K562 (cell line): ENCODE data around the gene TTLL8. TPM values are rescaled to one million over a fixed set of nuclear protein-coding genes. Genes with fewer than 3 reads are reported as not detected.
A peak's percentile ranks its signal among the peaks of the same experiment; 100 is the strongest.

ENCODE experiments used
- ATAC-seq: fragments of 200-7000 bp; cut with Tn5 transposase; 3 replicates; pipeline ENCODE4 v1.9.1; 2020; ENCODE audit warnings: moderate library complexity
- BruUV-seq: library from RNA; stranded (reverse); fragments of 400-500 nt; replicated peaks from 2 replicates; lab custom pipeline; 2021; lab: Mats Ljungman, UMichigan
- CTCF ChIA-PET: fragments of 300-600 bp; formaldehyde crosslinking; extraction: SDS; loops from one replicate; lab custom pipeline; 2021; ENCODE audit warnings: low intra/inter-chr PET ratio; lab: Yijun Ruan, JAX
- POLR2A ChIA-PET: fragments of 300-600, 350-650 bp; sonication (Branson Sonifier 250); formaldehyde crosslinking; extraction: SDS; loops from one replicate; lab custom pipeline; 2021; ENCODE audit warnings: antibody characterized with exemption, inconsistent platforms; lab: Yijun Ruan, JAX
- DNase-seq, 4 experiments: peaks; one replicate each; pipeline versions ENCODE4 v3.0.0 to v3.0.0-alpha.2; 2011 to 2018; ENCODE audit warnings: low spot score in 3 of 4, mixed read lengths in 3 of 4; ENCODE audit errors: extremely low read depth in 1 of 4
- FAIRE-seq: peaks from 2 replicates; lab custom pipeline; 2011; peaks lifted over from hg19 to GRCh38; lab: Jason Lieb, UNC
- H2AFZ ChIP-seq: 2 replicates; pipeline ENCODE4 v1.6.0; 2011; ENCODE audit warnings: low read depth, low read length, control low read depth, inconsistent platforms
- H3K27ac ChIP-seq: fragments of 200-600 bp; 3 replicates; pipeline ENCODE4 v1.8.0; 2011; ENCODE audit warnings: low read depth, mild to moderate bottlenecking, control low read depth, inconsistent platforms, low read length, moderate library complexity, mixed read lengths; ENCODE audit errors: extremely low read depth
- H3K27me3 ChIP-seq, 2 experiments: fragments of 300-600 bp in 1 of 2; 2 replicates in 1 of 2; 3 replicates in 1 of 2; pipeline versions ENCODE4 v1.6.0 to v1.8.0; 2011; ENCODE audit warnings: inconsistent platforms in 2 of 2, low read length in 2 of 2, mild to moderate bottlenecking in 1 of 2, mixed read lengths in 1 of 2, moderate library complexity in 1 of 2; ENCODE audit not compliant: control insufficient read depth in 2 of 2, insufficient read depth in 2 of 2
- H3K36me3 ChIP-seq: fragments of 300-600 bp; 3 replicates; pipeline ENCODE4 v1.8.0; 2011; ENCODE audit warnings: mild to moderate bottlenecking, low read length, inconsistent platforms; ENCODE audit not compliant: control insufficient read depth, insufficient read depth
- H3K4me1 ChIP-seq, 2 experiments: fragments of 200-600 bp in 1 of 2; replicated peaks in 1 of 2; 2 replicates in 1 of 2; 3 replicates in 1 of 2; pipeline versions ENCODE4 v1.5.1 to v1.8.0; 2011; ENCODE audit warnings: inconsistent platforms in 2 of 2, low read length in 2 of 2, mild to moderate bottlenecking in 1 of 2, mixed read lengths in 1 of 2, moderate library complexity in 1 of 2; ENCODE audit not compliant: control insufficient read depth in 2 of 2, insufficient read depth in 2 of 2
- H3K4me2 ChIP-seq: 2 replicates; pipeline ENCODE4 v1.6.1; 2011; ENCODE audit warnings: low read length, control low read depth, inconsistent platforms, mixed read lengths; ENCODE audit not compliant: insufficient read depth
- H3K4me3 ChIP-seq: fragments of 200-600 bp; sonication (generic), shearing (Covaris generic); 2 replicates; pipeline ENCODE4 v1.5.1; 2016; ENCODE audit warnings: control low read depth, inconsistent platforms
- H3K79me2 ChIP-seq: fragments of 200-600 bp; 3 replicates; pipeline ENCODE4 v1.8.0; 2011; ENCODE audit warnings: low read length, inconsistent platforms; ENCODE audit not compliant: control insufficient read depth, insufficient read depth
- H3K9ac ChIP-seq, 2 experiments: 2 replicates each; pipeline versions ENCODE4 v1.6.0 to v1.6.1; 2011; ENCODE audit warnings: low read depth in 2 of 2, low read length in 2 of 2, control low read depth in 1 of 2, inconsistent platforms in 1 of 2, mild to moderate bottlenecking in 1 of 2, mixed read lengths in 1 of 2; ENCODE audit not compliant: insufficient read depth in 1 of 2
- H3K9me1 ChIP-seq: one replicate; pipeline ENCODE4 v1.6.0; 2011; ENCODE audit warnings: inconsistent platforms, mild to moderate bottlenecking, low read length, moderate library complexity; ENCODE audit not compliant: control insufficient read depth, insufficient read depth
- H3K9me3 ChIP-seq: replicated peaks from 2 replicates; pipeline ENCODE4 v1.5.1; 2011; ENCODE audit warnings: low read depth, low read length, inconsistent platforms; ENCODE audit not compliant: control insufficient read depth, insufficient read depth
- H4K20me1 ChIP-seq: replicated peaks from 2 replicates; pipeline ENCODE4 v1.6.1; 2011; ENCODE audit warnings: low read length, inconsistent platforms, mixed read lengths; ENCODE audit not compliant: control insufficient read depth, insufficient read depth
- BHLHE40 ChIP-seq: IDR thresholded peaks from 2 replicates; pipeline ENCODE4 v1.6.1; 2011; ENCODE audit warnings: low read length, improper control_type of control experiment
- POLR3G ChIP-seq: IDR thresholded peaks from 2 replicates; pipeline ENCODE4 v1.6.1; 2011; ENCODE audit not compliant: insufficient read length, insufficient replicate concordance; ENCODE audit errors: extremely low read depth
- RBBP5 ChIP-seq: fragments of 200-600 bp; sonication (generic); IDR thresholded peaks from 2 replicates; pipeline ENCODE4 v1.6.1; 2012; ENCODE audit warnings: borderline replicate concordance, mild to moderate bottlenecking, low read length, control low read depth, inconsistent platforms; ENCODE audit not compliant: insufficient read depth, poor library complexity, severe bottlenecking
- THRAP3 ChIP-seq: fragments of 450-650 bp; IDR thresholded peaks from 2 replicates; pipeline ENCODE4 v1.6.1; 2016; ENCODE audit warnings: mild to moderate bottlenecking, inconsistent platforms, borderline replicate concordance
- TRIM24 ChIP-seq, 2 experiments: fragments of 450-650 bp; IDR thresholded peaks; 2 replicates each; pipeline ENCODE4 v1.6.1; 2016
- ZC3H8 ChIP-seq: fragments of 450-650 bp; IDR thresholded peaks from 2 replicates; pipeline ENCODE4 v1.6.1; 2017
- ZNF253 ChIP-seq: fragments of 250-450 bp; sonication (Bioruptor Pico); conservative IDR thresholded peaks from 2 replicates; pipeline ENCODE4 v1.6.1; 2021; ENCODE audit warnings: mild to moderate bottlenecking
- WGBS: fragments of 100-300 bp; shearing (Covaris generic); methylation state at CpG from one replicate; pipeline ENCODE4 v1.1.6; 2016; ENCODE audit warnings: low coverage, mixed read lengths; ENCODE audit not compliant: insufficient coverage; ENCODE audit errors: missing lambda C conversion rate; 5-methylcytosine and 5-hydroxymethylcytosine counted together
- in situ Hi-C: fragments of 300-500 bp; cut with MboI; formaldehyde crosslinking; loops from 4 replicates; pipeline ENCODE4 v1.15.0; 2018; ENCODE audit warnings: inconsistent platforms, mixed read lengths
- intact Hi-C: fragments of 100-400 bp; cut with micrococcal nuclease; formaldehyde crosslinking; loops from 2 replicates; pipeline ENCODE4 v1.14.2; 2022
- polyA plus RNA-seq, 8 experiments: library from polyadenylated mRNA; depleted of rRNA in 4 of 8; stranded (reverse) in 5 of 8; unstranded in 3 of 8; fragments of >200 nt; fragmentation: Nextera tagmentation in 2 of 8; fragmentation: Illumina TruSeq in 1 of 8; extraction: Ambion mirVana in 2 of 8; extraction: Trizol in 1 of 8; gene quantifications; 2 replicates each; pipeline versions ENCODE4 v1.2.1 to v1.2.3, GENCODE V29; 2011 to 2014; ENCODE audit warnings: inconsistent platforms in 1 of 8, missing spikeins in 1 of 8
- total RNA-seq, 7 experiments: library from RNA; depleted of rRNA in 6 of 7; stranded (reverse); fragments of >200 nt in 6 of 7; fragmentation: Illumina TruSeq in 2 of 7; extraction: Trizol in 2 of 7; gene quantifications; 2 replicates each; pipeline versions ENCODE4 v1.2.1 to v1.2.3, GENCODE V29; 2011 to 2021; ENCODE audit warnings: low replicate concordance in 1 of 7
- TF ChIP-seq, protein P1 (sequence below): fragments of 250-450 bp; sonication (Bioruptor Pico); IDR thresholded peaks from 2 replicates; pipeline ENCODE4 v1.8.0; 2021; ENCODE audit warnings: mild to moderate bottlenecking, moderate library complexity
- TF ChIP-seq, protein P2 (sequence below): fragments of 250-450 bp; sonication (Bioruptor Pico); IDR thresholded peaks from 2 replicates; pipeline ENCODE4 v1.5.0; 2021
- TF ChIP-seq, protein P3 (sequence below), 2 experiments: fragments of 450-650 bp; IDR thresholded peaks; 2 replicates each; pipeline ENCODE4 v1.6.1; 2016

TTLL8 gene
- total and polyA plus RNA-seq, 9 of the 15 experiments (the other 6 are each of a cell fraction or from before 2014, with no cell fraction given), result not detected

DNA sequence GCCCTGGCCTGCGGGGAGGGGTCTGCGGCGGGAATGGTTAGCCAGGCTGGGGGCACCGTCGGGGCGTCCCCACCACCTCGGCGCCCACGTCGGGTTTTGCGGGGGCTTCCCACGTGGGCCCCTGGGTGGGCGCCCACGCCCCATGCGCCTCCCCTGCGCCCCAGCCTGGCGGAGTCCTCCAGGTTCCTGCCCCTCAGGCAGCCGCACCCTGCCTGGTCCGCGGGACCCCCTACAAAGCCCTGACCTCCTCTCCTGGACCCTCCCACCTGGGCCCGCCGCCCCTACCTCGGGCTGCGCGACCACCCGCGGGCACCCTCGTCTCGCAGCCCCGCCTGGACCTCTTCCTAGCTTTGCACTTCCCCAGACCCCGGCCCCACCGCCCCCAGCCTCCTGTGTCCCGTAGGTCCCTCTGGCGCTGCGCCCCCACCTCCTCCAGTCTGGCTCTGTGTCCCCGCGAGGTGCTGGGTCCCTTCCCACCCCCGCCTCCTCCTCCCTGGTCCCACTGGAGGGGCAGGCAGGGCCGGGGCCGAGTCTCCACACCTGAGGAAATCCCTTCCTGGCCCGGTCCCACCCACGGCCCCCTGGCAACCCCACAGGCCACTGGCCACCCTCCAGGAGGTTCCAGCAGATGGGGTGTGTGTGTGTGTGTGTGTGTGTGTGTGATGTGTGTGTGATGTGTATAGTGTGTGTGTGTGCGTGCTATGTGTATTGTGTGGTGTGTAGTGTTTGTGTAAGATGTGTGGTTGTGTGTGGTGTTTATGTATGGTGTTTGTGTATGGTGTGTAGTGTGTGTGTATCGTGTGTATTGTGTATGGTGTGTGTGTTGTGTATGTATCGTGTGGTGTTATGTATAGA, 85.7 kb downstream of the TTLL8 start:
- ATAC-seq, result no peak
- peak overlapping the region; percentile 90 for H3K27ac ChIP-seq
- no peak overlapping the region for H3K4me3 ChIP-seq
- BruUV-seq, result no TSS peak
- no peaks in the 10 kb centered on the region for H4K20me1 ChIP-seq
- POLR2A ChIA-PET, result interaction anchor here (1.7 to 2.0 kb wide), 2 partner anchors 10 to 13 kb away, joined by 5 to 9 read pairs; no protein-coding TSS in a partner anchor
- H2AFZ ChIP-seq, result no peak overlapping the region
- peaks cover 4% of the 10 kb centered on the region for H3K9me1 ChIP-seq
- DNase-seq, result peak in 2 of 4 experiments; percentile 11 to 22
- no peaks in the 10 kb centered on the region for H3K9me3 ChIP-seq
- in situ Hi-C loops, result no loop called here
- FAIRE-seq, result no peak
- peak overlapping the region; percentile 77 to 94; a peak in 3 of 4 replicates for H3K9ac ChIP-seq
- CTCF ChIA-PET, result no interaction called here
- peak overlapping the region; percentile 70; the same call in 1 of the 2 replicates for H3K4me2 ChIP-seq
- peaks cover 13 to 71% of the 10 kb centered on the region in 2 experiments for H3K4me1 ChIP-seq
- peaks cover 5% of the 10 kb centered on the region; the same call in 2 of the 3 replicates for H3K79me2 ChIP-seq
- H3K27me3 ChIP-seq, result no peaks in the 10 kb centered on the region; a peak in 1 of 5 replicates
- WGBS, result 74% methylated on average over 6 of the region's 45 CpGs
- no peaks in the 10 kb centered on the region for H3K36me3 ChIP-seq
- intact Hi-C loops, result loop anchor here (5.0 kb wide), 1 partner anchor 40 kb away; no protein-coding TSS in a partner anchor
- TF ChIP-seq ZNF253 (no peak), POLR3G (no peak), RBBP5 (no peak), TRIM24 (IDR thresholded peaks at IDR 0.05) (peak in 1 of 2 experiments; percentile 22; a peak in 1 of 4 replicates), BHLHE40 (no peak), THRAP3 (0 out of 2 replicates have a peak, but pooled peaks have one; percentile 72), ZC3H8 (no peak)
- TF ChIP-seq, protein P1, sequence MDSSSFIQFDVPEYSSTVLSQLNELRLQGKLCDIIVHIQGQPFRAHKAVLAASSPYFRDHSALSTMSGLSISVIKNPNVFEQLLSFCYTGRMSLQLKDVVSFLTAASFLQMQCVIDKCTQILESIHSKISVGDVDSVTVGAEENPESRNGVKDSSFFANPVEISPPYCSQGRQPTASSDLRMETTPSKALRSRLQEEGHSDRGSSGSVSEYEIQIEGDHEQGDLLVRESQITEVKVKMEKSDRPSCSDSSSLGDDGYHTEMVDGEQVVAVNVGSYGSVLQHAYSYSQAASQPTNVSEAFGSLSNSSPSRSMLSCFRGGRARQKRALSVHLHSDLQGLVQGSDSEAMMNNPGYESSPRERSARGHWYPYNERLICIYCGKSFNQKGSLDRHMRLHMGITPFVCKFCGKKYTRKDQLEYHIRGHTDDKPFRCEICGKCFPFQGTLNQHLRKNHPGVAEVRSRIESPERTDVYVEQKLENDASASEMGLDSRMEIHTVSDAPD (CRISPR knock-in tag), result no peak
- TF ChIP-seq, protein P2, sequence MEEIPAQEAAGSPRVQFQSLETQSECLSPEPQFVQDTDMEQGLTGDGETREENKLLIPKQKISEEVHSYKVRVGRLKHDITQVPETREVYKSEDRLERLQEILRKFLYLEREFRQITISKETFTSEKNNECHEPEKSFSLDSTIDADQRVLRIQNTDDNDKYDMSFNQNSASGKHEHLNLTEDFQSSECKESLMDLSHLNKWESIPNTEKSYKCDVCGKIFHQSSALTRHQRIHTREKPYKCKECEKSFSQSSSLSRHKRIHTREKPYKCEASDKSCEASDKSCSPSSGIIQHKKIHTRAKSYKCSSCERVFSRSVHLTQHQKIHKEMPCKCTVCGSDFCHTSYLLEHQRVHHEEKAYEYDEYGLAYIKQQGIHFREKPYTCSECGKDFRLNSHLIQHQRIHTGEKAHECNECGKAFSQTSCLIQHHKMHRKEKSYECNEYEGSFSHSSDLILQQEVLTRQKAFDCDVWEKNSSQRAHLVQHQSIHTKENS (CRISPR knock-in tag), result no peak
- TF ChIP-seq, protein P3, sequence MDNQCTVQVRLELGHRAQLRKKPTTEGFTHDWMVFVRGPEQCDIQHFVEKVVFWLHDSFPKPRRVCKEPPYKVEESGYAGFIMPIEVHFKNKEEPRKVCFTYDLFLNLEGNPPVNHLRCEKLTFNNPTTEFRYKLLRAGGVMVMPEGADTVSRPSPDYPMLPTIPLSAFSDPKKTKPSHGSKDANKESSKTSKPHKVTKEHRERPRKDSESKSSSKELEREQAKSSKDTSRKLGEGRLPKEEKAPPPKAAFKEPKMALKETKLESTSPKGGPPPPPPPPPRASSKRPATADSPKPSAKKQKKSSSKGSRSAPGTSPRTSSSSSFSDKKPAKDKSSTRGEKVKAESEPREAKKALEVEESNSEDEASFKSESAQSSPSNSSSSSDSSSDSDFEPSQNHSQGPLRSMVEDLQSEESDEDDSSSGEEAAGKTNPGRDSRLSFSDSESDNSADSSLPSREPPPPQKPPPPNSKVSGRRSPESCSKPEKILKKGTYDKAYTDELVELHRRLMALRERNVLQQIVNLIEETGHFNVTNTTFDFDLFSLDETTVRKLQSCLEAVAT (IDR thresholded peaks at IDR 0.05), result peak in 1 of 2 experiments; percentile 25; a peak in 1 of 4 replicates
